Peyer's patch (tissue), 4 donors: Measurements from ENCODE around the gene PPP2R3A. TPM values are rescaled to one million over a fixed set of nuclear protein-coding genes. Genes with fewer than 3 reads are reported as not detected.

Source experiments
- DNase-seq, 3 donors: peaks; one replicate each; pipeline ENCODE4 v3.0.0-alpha.2; 2017 to 2019
- H3K27ac ChIP-seq, 4 donors: fragments of 200-600 bp; sonication (generic); one replicate each; pipeline ENCODE4 v1.5.1; 2016 to 2019
- H3K27me3 ChIP-seq, 2 donors: fragments of 200-600 bp; sonication (generic); one replicate each; pipeline ENCODE4 v1.5.1; 2019
- H3K36me3 ChIP-seq, 3 donors: fragments of 200-600 bp; sonication (generic); one replicate each; pipeline ENCODE4 v1.5.1; 2016 to 2019
- H3K4me1 ChIP-seq, 4 donors: fragments of 200-600 bp; sonication (generic); one replicate each; pipeline ENCODE4 v1.5.1; 2016 to 2019
- H3K4me3 ChIP-seq, 4 donors: fragments of 200-600 bp; sonication (generic); 1 replicate in 3 of 4; 2 replicates in 1 of 4; pipeline ENCODE4 v1.5.1; 2016 to 2019; ENCODE audit warnings: mild to moderate bottlenecking in 1 of 4
- H3K9me3 ChIP-seq, 4 donors: fragments of 200-600 bp; sonication (generic); one replicate each; pipeline ENCODE4 v1.5.1; 2016 to 2019; ENCODE audit warnings: mild to moderate bottlenecking in 1 of 4
- CTCF ChIP-seq, 6 experiments: fragments of 450-650 bp in 4 of 6; fragments of 200-600 bp in 2 of 6; sonication (generic) in 1 of 6; IDR thresholded peaks; one replicate each; pipeline ENCODE4 v1.5.1; 2017 to 2019; ENCODE audit warnings: antibody characterized with exemption in 6 of 6, mild to moderate bottlenecking in 3 of 6, moderate library complexity in 1 of 6
- POLR2A ChIP-seq, 2 donors: fragments of 450-650 bp; IDR thresholded peaks; one replicate each; pipeline ENCODE4 v1.5.1; 2017; ENCODE audit warnings: antibody characterized with exemption in 2 of 2, mild to moderate bottlenecking in 2 of 2, moderate library complexity in 2 of 2
- total RNA-seq, 4 donors: library from RNA; depleted of rRNA; stranded (reverse); fragments of >200 nt; gene quantifications; one replicate each; pipeline ENCODE4 v1.1.0, GENCODE V29; 2016

The PPP2R3A gene
- total RNA-seq, 4 donors from 2014 or later: 6.6 to 27.1 (median 21.9) TPM

GRCh38 chr3:135975053-135975452 is 9.5 kb downstream of the PPP2R3A start:
- Histone ChIP-seq H3K27me3 (no peaks in the 10 kb centered on the region), H3K4me3 (no peak overlapping the region), H3K36me3 (no peaks in the 10 kb centered on the region), H3K9me3 (no peaks in the 10 kb centered on the region), H3K27ac (no peak overlapping the region), H3K4me1 (no peaks in the 10 kb centered on the region)
- DNase-seq: no peak
- TF ChIP-seq POLR2A (IDR thresholded peaks at IDR 0.05) (no peak), CTCF (IDR thresholded peaks at IDR 0.05) (no peak)

GRCh38 chr3:135975536-135975935 is 10.0 kb downstream of the PPP2R3A start:
- Histone ChIP-seq H3K27me3 (no peaks in the 10 kb centered on the region), H3K27ac (no peak overlapping the region), H3K4me1 (peaks cover 0 to 1% (median 0%) of the 10 kb centered on the region in 4 donors), H3K9me3 (no peaks in the 10 kb centered on the region), H3K4me3 (no peak overlapping the region), H3K36me3 (no peaks in the 10 kb centered on the region)
- no peak for DNase-seq
- no peak for TF ChIP-seq CTCF (IDR thresholded peaks at IDR 0.05)
- no peak for TF ChIP-seq POLR2A (IDR thresholded peaks at IDR 0.05)

GRCh38 chr3:135980343-135980742 is 14.8 kb downstream of the PPP2R3A start:
- TF ChIP-seq CTCF (IDR thresholded peaks at IDR 0.05) (no peak), POLR2A (IDR thresholded peaks at IDR 0.05) (no peak)
- no peaks in the 10 kb centered on the region for H3K36me3 ChIP-seq
- no peaks in the 10 kb centered on the region for H3K27me3 ChIP-seq
- H3K9me3 ChIP-seq: no peaks in the 10 kb centered on the region
- H3K4me3 ChIP-seq: no peak overlapping the region
- H3K27ac ChIP-seq: no peak overlapping the region
- no peak for DNase-seq
- H3K4me1 ChIP-seq: peaks cover 0 to 18% (median 1%) of the 10 kb centered on the region in 4 donors

- H3K4me1 ChIP-seq: peaks cover 0 to 18% (median 1%) of the 10 kb centered on the region in 4 donors
- no peaks in the 10 kb centered on the region for H3K9me3 ChIP-seq
- no peak overlapping the region for H3K4me3 ChIP-seq
- H3K36me3 ChIP-seq: no peaks in the 10 kb centered on the region
- no peak for DNase-seq
- TF ChIP-seq POLR2A (IDR thresholded peaks at IDR 0.05): no peak
- no peak for TF ChIP-seq CTCF (IDR thresholded peaks at IDR 0.05)
- H3K27me3 ChIP-seq: no peaks in the 10 kb centered on the region
- peak overlapping the region in 2 of 4 donors; percentile 28 to 44 for H3K27ac ChIP-seq
Observed at GRCh38 chr3:135981701-135982403, 16.3 kb downstream of the PPP2R3A start.

- H3K9me3 ChIP-seq: no peaks in the 10 kb centered on the region
- peak overlapping the region in 1 of 4 donors; percentile 44 for H3K27ac ChIP-seq
- TF ChIP-seq CTCF (IDR thresholded peaks at IDR 0.05): no peak
- no peak for TF ChIP-seq POLR2A (IDR thresholded peaks at IDR 0.05)
- no peak overlapping the region for H3K4me3 ChIP-seq
- H3K36me3 ChIP-seq: no peaks in the 10 kb centered on the region
- H3K27me3 ChIP-seq: no peaks in the 10 kb centered on the region
- peaks cover 0 to 18% (median 1%) of the 10 kb centered on the region in 4 donors for H3K4me1 ChIP-seq
- DNase-seq: peak in 1 of 3 donors; percentile 52
Observed at GRCh38 chr3:135982404-135982761, 16.9 kb downstream of the PPP2R3A start.
